H9 (cell line): ENCODE measurements around the gene GRIP1. TPM values are rescaled to one million over a fixed set of nuclear protein-coding genes. Genes with fewer than 3 reads are reported as not detected.

ENCODE experiments used
- DNase-seq: peaks from one replicate; pipeline ENCODE4 v3.0.0-alpha.2; 2017
- H2AFZ ChIP-seq: one replicate; pipeline ENCODE4 v1.6.1; 2013; ENCODE audit warnings: mild to moderate bottlenecking, low read length, control low read depth, moderate library complexity
- H2AK5ac ChIP-seq: 2 replicates; pipeline ENCODE4 v1.6.1; 2013; ENCODE audit warnings: low read length, control low read depth, mixed read lengths; ENCODE audit not compliant: insufficient read length
- H2BK120ac ChIP-seq: one replicate; pipeline ENCODE4 v1.6.1; 2013; ENCODE audit warnings: low read depth, mild to moderate bottlenecking, low read length, control low read depth, inconsistent platforms; ENCODE audit not compliant: poor library complexity, severe bottlenecking
- H2BK12ac ChIP-seq: 2 replicates; pipeline ENCODE4 v1.6.1; 2013; ENCODE audit warnings: low read length, control low read depth, mixed read lengths, low read depth; ENCODE audit not compliant: insufficient read length
- H2BK15ac ChIP-seq: 2 replicates; pipeline ENCODE4 v1.6.1; 2013; ENCODE audit warnings: low read depth, low read length, control low read depth
- H2BK20ac ChIP-seq: one replicate; pipeline ENCODE4 v1.6.1; 2013; ENCODE audit warnings: low read depth, mild to moderate bottlenecking, low read length, control low read depth, inconsistent platforms; ENCODE audit not compliant: poor library complexity, severe bottlenecking
- H2BK5ac ChIP-seq: 2 replicates; pipeline ENCODE4 v1.6.1; 2013; ENCODE audit warnings: low read length, control low read depth, mixed read lengths; ENCODE audit not compliant: insufficient read length
- H3K14ac ChIP-seq: 2 replicates; pipeline ENCODE4 v1.6.1; 2013; ENCODE audit warnings: low read length, control low read depth; ENCODE audit not compliant: insufficient read depth
- H3K18ac ChIP-seq: 2 replicates; pipeline ENCODE4 v1.6.1; 2013; ENCODE audit warnings: low read depth, mild to moderate bottlenecking, mixed read lengths, low read length, control low read depth; ENCODE audit not compliant: insufficient read length
- H3K23ac ChIP-seq: 2 replicates; pipeline ENCODE4 v1.6.1; 2013; ENCODE audit warnings: low read length, control low read depth, mixed read lengths, low read depth; ENCODE audit not compliant: insufficient read length
- H3K23me2 ChIP-seq: 2 replicates; pipeline ENCODE4 v1.6.1; 2013; ENCODE audit warnings: low read depth, mild to moderate bottlenecking, mixed read lengths, low read length, control low read depth; ENCODE audit not compliant: insufficient read length, poor library complexity, severe bottlenecking
- H3K27ac ChIP-seq: 2 replicates; pipeline ENCODE4 v1.5.1; 2013; ENCODE audit warnings: low read length, control low read depth, mixed read lengths, low read depth; ENCODE audit not compliant: insufficient read length
- H3K27me3 ChIP-seq: 2 replicates; pipeline ENCODE4 v1.6.1; 2013; ENCODE audit warnings: low read length, control low read depth, inconsistent platforms; ENCODE audit not compliant: insufficient read depth
- H3K4ac ChIP-seq: 2 replicates; pipeline ENCODE4 v1.6.1; 2013; ENCODE audit warnings: low read depth, mild to moderate bottlenecking, control low read depth, inconsistent platforms, low read length, moderate library complexity
- H3K4me1 ChIP-seq: 2 replicates; pipeline ENCODE4 v1.6.1; 2013; ENCODE audit warnings: low read length, control low read depth, inconsistent platforms; ENCODE audit not compliant: insufficient read depth
- H3K4me2 ChIP-seq: 2 replicates; pipeline ENCODE4 v1.6.1; 2013; ENCODE audit warnings: low read length, control low read depth, mixed read lengths; ENCODE audit not compliant: insufficient read length, insufficient read depth
- H3K56ac ChIP-seq: 2 replicates; pipeline ENCODE4 v1.6.1; 2013; ENCODE audit warnings: low read depth, mild to moderate bottlenecking, mixed read lengths, low read length, control low read depth; ENCODE audit not compliant: insufficient read length
- H3K79me1 ChIP-seq: 2 replicates; pipeline ENCODE4 v1.6.1; 2013; ENCODE audit warnings: low read depth, mild to moderate bottlenecking, moderate library complexity, low read length, control low read depth, inconsistent platforms; ENCODE audit not compliant: insufficient read depth, poor library complexity, severe bottlenecking
- H3K79me2 ChIP-seq: 2 replicates; pipeline ENCODE4 v1.6.1; 2013; ENCODE audit warnings: low read length, control low read depth, inconsistent platforms; ENCODE audit not compliant: insufficient read depth
- H3K9ac ChIP-seq: 2 replicates; pipeline ENCODE4 v1.6.1; 2013; ENCODE audit warnings: low read length, control low read depth, mixed read lengths; ENCODE audit not compliant: insufficient read length; ENCODE audit errors: extremely low read depth
- H3K9me3 ChIP-seq: one replicate; pipeline ENCODE4 v1.6.1; 2013; ENCODE audit warnings: low read depth, low read length, inconsistent platforms; ENCODE audit not compliant: control insufficient read depth
- H3T11ph ChIP-seq: one replicate; pipeline ENCODE4 v1.6.1; 2013; ENCODE audit warnings: mild to moderate bottlenecking, low read length, control low read depth, inconsistent platforms
- H4K20me1 ChIP-seq: one replicate; pipeline ENCODE4 v1.6.1; 2013; ENCODE audit not compliant: control insufficient read depth, insufficient read length, insufficient read depth
- H4K5ac ChIP-seq: 2 replicates; pipeline ENCODE4 v1.6.1; 2013; ENCODE audit warnings: low read depth, mild to moderate bottlenecking, mixed read lengths, low read length, control low read depth; ENCODE audit not compliant: insufficient read length
- H4K8ac ChIP-seq: replicated peaks from 2 replicates; pipeline ENCODE4 v1.6.1; 2013; ENCODE audit warnings: low read length, control low read depth, mixed read lengths, low read depth; ENCODE audit not compliant: insufficient read length
- H4K91ac ChIP-seq: 2 replicates; pipeline ENCODE4 v1.6.1; 2013; ENCODE audit warnings: low read depth, mild to moderate bottlenecking, moderate library complexity, mixed read lengths, low read length, control low read depth; ENCODE audit not compliant: insufficient read length
- H3K27ac Mint-ChIP-seq, 3 experiments: 2 replicates in 2 of 3; 3 replicates in 1 of 3; pipeline ENCODE4 v1.8.0; 2020 to 2021; ENCODE audit warnings: mixed read lengths in 3 of 3, mild to moderate bottlenecking in 1 of 3, moderate library complexity in 1 of 3
- H3K27me3 Mint-ChIP-seq: 2 replicates; pipeline ENCODE4 v1.8.0; 2021; ENCODE audit warnings: low read depth, mild to moderate bottlenecking, moderate library complexity, mixed read lengths
- H3K36me3 Mint-ChIP-seq, 3 experiments: 2 replicates in 2 of 3; 3 replicates in 1 of 3; pipeline ENCODE4 v1.8.0; 2020 to 2021; ENCODE audit warnings: low read depth in 3 of 3, mixed read lengths in 3 of 3; ENCODE audit not compliant: insufficient read depth in 1 of 3
- H3K4me1 Mint-ChIP-seq, 2 experiments: 2 replicates each; pipeline ENCODE4 v1.8.0; 2020; ENCODE audit warnings: mixed read lengths in 2 of 2
- H3K4me3 Mint-ChIP-seq, 2 experiments: 2 replicates in 1 of 2; 3 replicates in 1 of 2; pipeline ENCODE4 v1.8.0; 2020 to 2021; ENCODE audit warnings: mild to moderate bottlenecking in 2 of 2, mixed read lengths in 2 of 2, moderate library complexity in 1 of 2
- H3K9me3 Mint-ChIP-seq, 2 experiments: 2 replicates in 1 of 2; 3 replicates in 1 of 2; pipeline ENCODE4 v1.8.0; 2020; ENCODE audit warnings: mild to moderate bottlenecking in 2 of 2, mixed read lengths in 2 of 2, moderate library complexity in 1 of 2
- total RNA-seq: library from RNA; stranded (reverse); gene quantifications from 2 replicates; pipeline ENCODE4 v1.2.1, GENCODE V29; 2021
- TF ChIP-seq, protein P1 (sequence below): fragments of 200-600 bp; sonication (generic); conservative IDR thresholded peaks from 3 replicates; pipeline ENCODE4 v1.8.0; 2021; ENCODE audit warnings: antibody characterized with exemption, mild to moderate bottlenecking

The GRIP1 gene
- total RNA-seq, 1 experiment from 2014 or later = 19.5 TPM

DNA sequence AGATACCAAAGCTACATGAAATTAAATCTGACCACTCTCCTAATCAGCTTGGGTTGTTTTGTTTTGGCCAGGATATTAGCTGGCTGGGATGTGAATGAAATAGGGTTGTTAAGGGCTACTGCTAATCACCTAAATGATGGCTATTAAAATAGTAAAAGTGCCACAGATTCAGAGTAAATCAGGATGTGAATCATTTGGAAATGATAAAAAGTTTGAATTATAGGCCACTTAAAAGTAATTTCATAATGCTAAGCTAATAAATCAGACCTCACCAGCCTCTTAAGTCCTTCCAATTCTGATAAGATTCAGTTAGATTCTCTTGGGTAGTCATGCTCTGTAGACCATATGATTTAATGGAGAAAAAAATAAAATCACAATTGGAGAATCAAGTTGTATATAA is 364.6 kb downstream of the GRIP1 start:
- Histone ChIP-seq H3K23me2 (no peaks in the 10 kb centered on the region), H4K5ac (no peak overlapping the region), H4K8ac (no peak overlapping the region), H3K4me2 (no peak overlapping the region), H3K9ac (no peak overlapping the region), H3K18ac (no peak overlapping the region), H2BK120ac (no peak overlapping the region), H2BK20ac (no peak overlapping the region), H3K79me1 (no peaks in the 10 kb centered on the region), H3K23ac (no peak overlapping the region), H3K14ac (no peak overlapping the region), H3K4me1 (no peaks in the 10 kb centered on the region), H3K27me3 (no peaks in the 10 kb centered on the region), H3K9me3 (no peaks in the 10 kb centered on the region), H2AFZ (no peak overlapping the region), H2AK5ac (no peak overlapping the region), H2BK5ac (no peak overlapping the region), H2BK12ac (no peak overlapping the region), H4K91ac (no peak overlapping the region), H4K20me1 (no peaks in the 10 kb centered on the region), H3K56ac (no peak overlapping the region), H2BK15ac (no peak overlapping the region), H3K27ac (no peak overlapping the region), H3K4ac (no peak overlapping the region), H3K79me2 (no peaks in the 10 kb centered on the region), H3T11ph (no peak overlapping the region)
- H3K27me3 Mint-ChIP-seq = no peaks in the 10 kb centered on the region
- H3K36me3 Mint-ChIP-seq = peaks cover 4 to 28% (median 25%) of the 10 kb centered on the region in 3 experiments; a peak in 6 of 7 replicates
- no peak overlapping the region for H3K4me3 Mint-ChIP-seq
- DNase-seq = no peak
- TF ChIP-seq, protein P1, sequence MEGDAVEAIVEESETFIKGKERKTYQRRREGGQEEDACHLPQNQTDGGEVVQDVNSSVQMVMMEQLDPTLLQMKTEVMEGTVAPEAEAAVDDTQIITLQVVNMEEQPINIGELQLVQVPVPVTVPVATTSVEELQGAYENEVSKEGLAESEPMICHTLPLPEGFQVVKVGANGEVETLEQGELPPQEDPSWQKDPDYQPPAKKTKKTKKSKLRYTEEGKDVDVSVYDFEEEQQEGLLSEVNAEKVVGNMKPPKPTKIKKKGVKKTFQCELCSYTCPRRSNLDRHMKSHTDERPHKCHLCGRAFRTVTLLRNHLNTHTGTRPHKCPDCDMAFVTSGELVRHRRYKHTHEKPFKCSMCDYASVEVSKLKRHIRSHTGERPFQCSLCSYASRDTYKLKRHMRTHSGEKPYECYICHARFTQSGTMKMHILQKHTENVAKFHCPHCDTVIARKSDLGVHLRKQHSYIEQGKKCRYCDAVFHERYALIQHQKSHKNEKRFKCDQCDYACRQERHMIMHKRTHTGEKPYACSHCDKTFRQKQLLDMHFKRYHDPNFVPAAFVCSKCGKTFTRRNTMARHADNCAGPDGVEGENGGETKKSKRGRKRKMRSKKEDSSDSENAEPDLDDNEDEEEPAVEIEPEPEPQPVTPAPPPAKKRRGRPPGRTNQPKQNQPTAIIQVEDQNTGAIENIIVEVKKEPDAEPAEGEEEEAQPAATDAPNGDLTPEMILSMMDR = no peak
- no peaks in the 10 kb centered on the region for H3K4me1 Mint-ChIP-seq
- H3K9me3 Mint-ChIP-seq = no peaks in the 10 kb centered on the region
- H3K27ac Mint-ChIP-seq = 0 out of 7 replicates have a peak overlapping the region, but pooled peaks of 1 of the 3 experiments have one; percentile 44
